GM18507 (cell line): ENCODE results near the gene SRP9.
"Not testable (repeated sequence)": the region's sequence is repeated elsewhere in the genome, so short reads cannot be mapped to it uniquely, and the experiment has no call there.

Experiments
- DNase-seq: peaks from one replicate; pipeline ENCODE4 v3.0.0; 2011; ENCODE audit warnings: low read depth; ENCODE audit not compliant: insufficient read length; ENCODE audit errors: extremely low spot score
- FAIRE-seq: peaks from 2 replicates; lab custom pipeline; 2011; peaks lifted over from hg19 to GRCh38; lab: Jason Lieb, UNC

The SRP9 gene

GRCh38 chr1:225828706-225829345 is 51.2 kb downstream of the SRP9 start:
- FAIRE-seq = no peak
- DNase-seq = no peak

GRCh38 chr1:225830841-225831240 is 53.2 kb downstream of the SRP9 start:
- no peak for DNase-seq
- no peak for FAIRE-seq

GRCh38 chr1:225834417-225835329 is 57.0 kb downstream of the SRP9 start:
- no peak for DNase-seq
- no peak for FAIRE-seq

GRCh38 chr1:225835856-225836255 is 58.2 kb downstream of the SRP9 start:
- FAIRE-seq = no peak
- no peak for DNase-seq

- not testable (repeated sequence) for FAIRE-seq, DNase-seq
Observed at GRCh38 chr1:225836296-225836695, 58.7 kb downstream of the SRP9 start.

GRCh38 chr1:225838793-225839192 is 61.2 kb downstream of the SRP9 start:
- FAIRE-seq (no peak), DNase-seq (no peak)
